GM19193 (cell line): ENCODE data around the gene OAS3.
A peak's percentile ranks its signal among the peaks of the same experiment; 100 is the strongest.

ENCODE experiments used
- POLR2A ChIP-seq: IDR thresholded peaks from 4 replicates; pipeline ENCODE4 v1.6.1; 2011; ENCODE audit not compliant: insufficient read depth, insufficient read length; ENCODE audit errors: extremely low read depth

OAS3 gene

GRCh38 chr12:112941528-112942335, 3.5 kb downstream of the OAS3 start:
- no peak for TF ChIP-seq POLR2A

DNA sequence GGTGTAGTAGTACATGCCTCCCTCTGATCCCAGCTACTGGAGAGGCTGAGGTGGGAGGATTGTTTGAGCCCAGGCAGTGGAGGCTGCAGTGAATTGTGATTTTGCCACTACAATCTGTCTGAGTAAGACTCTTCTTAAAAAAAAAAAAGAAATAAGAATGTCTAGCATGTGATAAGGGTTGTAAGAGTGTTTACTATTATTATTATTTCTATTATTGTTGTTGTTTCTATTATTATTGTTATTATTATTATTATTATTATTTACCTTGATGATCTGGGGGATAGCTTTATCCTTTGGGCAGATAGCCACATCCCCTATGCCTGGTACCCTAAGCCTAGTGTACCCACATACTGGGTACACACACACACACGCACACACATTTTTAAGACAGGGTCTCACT, 4.3 kb downstream of the OAS3 start:
- no peak for TF ChIP-seq POLR2A

- TF ChIP-seq POLR2A: no peak
These were observed 5.9 kb downstream of the OAS3 start for GRCh38 chr12:112944024-112944690.

DNA sequence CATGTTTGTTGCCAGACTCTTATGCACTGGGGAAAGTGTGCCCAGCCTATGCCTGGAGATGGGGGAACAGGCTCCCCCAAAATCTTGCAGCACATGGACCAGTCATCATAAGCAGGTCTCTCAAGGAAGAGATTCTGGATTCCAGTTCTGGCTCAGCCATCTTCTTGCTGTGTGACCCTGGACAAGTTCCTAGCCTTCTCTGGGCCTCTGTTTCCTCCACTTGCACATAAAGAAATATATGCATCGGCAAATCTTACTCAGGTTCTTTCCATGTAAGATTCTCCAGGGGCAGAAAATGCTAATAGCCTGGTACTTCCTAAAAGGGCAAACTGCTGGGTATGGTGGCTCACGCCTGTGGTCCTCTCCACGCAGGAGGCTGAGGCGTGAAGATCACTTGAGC, 7.2 kb downstream of the OAS3 start:
- TF ChIP-seq POLR2A: no peak

DNA sequence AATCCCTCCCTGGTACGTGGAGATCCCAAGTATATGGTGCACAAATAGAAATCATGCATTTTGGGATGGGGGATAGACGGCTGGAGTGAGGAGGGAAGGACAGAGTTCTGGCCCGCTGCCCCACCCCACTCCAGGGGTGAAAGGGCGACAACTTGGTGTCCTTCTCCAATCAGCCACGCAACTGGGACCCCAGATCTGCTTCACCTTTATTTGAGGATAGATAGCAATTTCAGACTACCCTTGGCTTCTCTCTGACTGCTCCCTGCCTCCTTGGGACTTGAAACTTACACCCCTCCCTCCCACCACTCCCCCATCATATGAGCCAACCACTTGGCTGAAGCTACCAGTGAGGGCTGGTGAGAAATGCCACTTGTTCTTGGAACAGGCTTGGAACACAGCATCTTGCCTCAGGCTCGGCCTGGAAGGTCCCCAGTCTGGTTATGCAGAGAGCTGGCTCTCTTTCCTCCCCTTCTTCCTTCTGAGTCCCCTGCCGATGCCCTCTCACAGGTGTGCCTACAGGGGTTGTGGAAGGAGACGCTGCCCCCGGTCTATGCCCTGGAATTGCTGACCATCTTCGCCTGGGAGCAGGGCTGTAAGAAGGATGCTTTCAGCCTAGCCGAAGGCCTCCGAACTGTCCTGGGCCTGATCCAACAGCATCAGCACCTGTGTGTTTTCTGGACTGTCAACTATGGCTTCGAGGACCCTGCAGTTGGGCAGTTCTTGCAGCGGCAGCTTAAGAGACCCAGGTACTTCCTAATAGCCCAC, 8.1 kb downstream of the OAS3 start:
- peak; percentile 31 for TF ChIP-seq POLR2A

- no peak for TF ChIP-seq POLR2A
These were observed 9.0 kb downstream of the OAS3 start for GRCh38 chr12:112947314-112947713.

- TF ChIP-seq POLR2A: peak; percentile 24
These were observed 9.5 kb downstream of the OAS3 start for GRCh38 chr12:112947761-112948160.

GRCh38 chr12:112948806-112949205, 10.5 kb downstream of the OAS3 start:
- TF ChIP-seq POLR2A: no peak

GRCh38 chr12:112950701-112951100, 12.4 kb downstream of the OAS3 start:
- TF ChIP-seq POLR2A: no peak

GRCh38 chr12:112961074-112961473, 22.8 kb downstream of the OAS3 start:
- peak; percentile 22 for TF ChIP-seq POLR2A

DNA sequence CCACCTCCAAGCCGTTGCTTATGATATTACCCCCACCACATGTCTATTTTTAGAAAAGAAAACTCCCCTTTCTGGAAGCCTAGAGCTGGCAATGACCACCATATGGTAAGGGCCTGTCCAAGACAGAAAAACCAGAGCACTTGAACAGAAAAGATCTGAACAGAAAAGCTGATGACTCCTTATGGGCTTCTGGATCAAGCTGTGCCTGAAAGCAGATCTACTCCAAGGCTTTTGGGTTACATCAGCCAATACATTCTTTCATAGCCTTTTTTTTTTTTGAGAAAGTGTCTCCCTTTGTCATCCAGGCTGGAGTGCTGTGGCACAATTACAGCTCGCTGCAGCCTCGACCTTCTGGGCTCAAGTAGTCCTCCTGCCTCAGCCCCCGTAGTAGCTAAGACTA, 23.3 kb downstream of the OAS3 start:
- TF ChIP-seq POLR2A: no peak

- no peak for TF ChIP-seq POLR2A
These were observed 24.3 kb downstream of the OAS3 start for GRCh38 chr12:112962561-112962960.

DNA sequence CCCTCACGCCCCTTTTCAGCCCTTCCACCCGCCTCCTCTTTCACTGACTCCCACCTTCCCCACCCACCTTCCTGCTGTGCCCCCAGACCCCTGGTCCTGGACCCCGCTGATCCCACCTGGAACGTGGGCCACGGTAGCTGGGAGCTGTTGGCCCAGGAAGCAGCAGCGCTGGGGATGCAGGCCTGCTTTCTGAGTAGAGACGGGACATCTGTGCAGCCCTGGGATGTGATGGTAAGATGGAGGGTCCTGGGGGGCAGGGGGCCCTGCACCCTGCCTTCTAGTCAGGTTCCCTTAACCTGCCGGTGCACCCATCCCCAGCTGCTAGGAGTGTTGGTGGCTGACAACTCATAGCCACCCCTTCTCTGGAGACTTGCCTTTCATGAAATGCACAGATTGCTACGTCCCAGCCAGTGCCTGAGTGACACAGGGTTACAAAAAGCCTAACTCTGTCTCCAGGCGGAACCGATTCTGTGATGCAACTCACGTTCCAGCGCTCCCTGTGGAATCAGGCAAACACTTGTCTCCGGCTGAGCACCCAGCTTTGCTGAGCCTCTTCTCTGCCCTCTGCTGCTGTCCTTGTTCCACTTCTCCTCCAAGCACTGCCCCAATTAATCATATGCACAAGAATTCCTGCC, 25.1 kb downstream of the OAS3 start:
- TF ChIP-seq POLR2A: peak; percentile 25

DNA sequence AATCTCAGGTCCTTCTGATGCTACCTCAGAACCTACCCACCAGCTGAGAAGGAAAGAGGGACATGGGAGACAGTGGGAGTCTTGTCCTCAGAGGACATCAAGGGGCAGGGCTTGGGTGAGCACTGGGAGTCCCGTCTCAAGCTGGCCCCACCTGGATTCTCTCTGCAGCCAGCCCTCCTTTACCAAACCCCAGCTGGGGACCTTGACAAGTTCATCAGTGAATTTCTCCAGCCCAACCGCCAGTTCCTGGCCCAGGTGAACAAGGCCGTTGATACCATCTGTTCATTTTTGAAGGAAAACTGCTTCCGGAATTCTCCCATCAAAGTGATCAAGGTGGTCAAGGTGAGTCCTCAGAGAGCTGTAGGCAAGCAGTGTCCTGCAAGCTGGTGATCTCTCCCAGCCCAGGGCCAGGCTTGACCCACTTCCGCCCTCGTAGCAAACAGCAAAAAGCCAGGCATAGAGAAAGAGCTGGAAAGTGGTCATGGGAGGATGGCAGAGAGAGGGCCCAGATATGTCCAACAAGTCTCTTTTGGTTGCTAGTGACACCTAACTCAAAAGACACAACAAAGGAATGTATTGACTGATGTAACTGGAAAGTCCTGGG, 25.9 kb downstream of the OAS3 start:
- no peak for TF ChIP-seq POLR2A

- no peak for TF ChIP-seq POLR2A
These were observed 26.6 kb downstream of the OAS3 start for GRCh38 chr12:112964915-112965314.
